Heart left ventricle (tissue), 16 donors: ENCODE results near the gene STAG1. TPM values are rescaled to one million over a fixed set of nuclear protein-coding genes. Genes with fewer than 3 reads are reported as not detected.
"Not testable (repeated sequence)": the region's sequence is repeated elsewhere in the genome, so short reads cannot be mapped to it uniquely, and the experiment has no call there.

Experiments
- ATAC-seq, 4 donors: fragments of 200-7000 bp; cut with Tn5 transposase; one replicate each; pipeline ENCODE4 v1.9.1; 2020 to 2022; ENCODE audit warnings: moderate library complexity in 4 of 4, mild to moderate bottlenecking in 3 of 4, moderate number of reproducible peaks in 1 of 4
- DNase-seq, 5 donors: peaks; one replicate each; pipeline ENCODE4 v3.0.0-alpha.2; 2020
- H3K27ac ChIP-seq, 12 donors: fragments of 200-600 bp; sonication (generic) in 4 of 12; one replicate each; pipeline versions ENCODE4 v1.5.0 to v1.8.0; 2016 to 2022; ENCODE audit warnings: mild to moderate bottlenecking in 2 of 12
- H3K27me3 ChIP-seq, 9 donors: fragments of 200-600 bp; sonication (generic) in 2 of 9; one replicate each; pipeline versions ENCODE4 v1.5.1 to v1.8.0; 2016 to 2022; ENCODE audit warnings: mild to moderate bottlenecking in 3 of 9
- H3K36me3 ChIP-seq, 9 donors: fragments of 200-600 bp; sonication (generic) in 2 of 9; one replicate each; pipeline versions ENCODE4 v1.5.0 to v1.8.0; 2018 to 2022; ENCODE audit warnings: mild to moderate bottlenecking in 2 of 9
- H3K4me1 ChIP-seq, 12 donors: fragments of 200-600 bp; sonication (generic) in 4 of 12; one replicate each; pipeline versions ENCODE4 v1.5.0 to v1.8.0; 2016 to 2022; ENCODE audit warnings: mild to moderate bottlenecking in 3 of 12
- H3K4me3 ChIP-seq, 12 donors: fragments of 200-600 bp; sonication (generic) in 4 of 12; one replicate each; pipeline versions ENCODE4 v1.5.0 to v1.8.0; 2017 to 2022; ENCODE audit warnings: mild to moderate bottlenecking in 9 of 12, moderate library complexity in 4 of 12
- H3K9me3 ChIP-seq, 12 donors: fragments of 200-600 bp; sonication (generic) in 4 of 12; one replicate each; pipeline versions ENCODE4 v1.5.0 to v1.8.0; 2016 to 2022; ENCODE audit warnings: mild to moderate bottlenecking in 1 of 12
- POLR2A ChIP-seq, 2 donors: fragments of 450-650 bp; IDR thresholded peaks; one replicate each; pipeline ENCODE4 v1.6.1; 2017; ENCODE audit warnings: antibody characterized with exemption in 2 of 2, mild to moderate bottlenecking in 2 of 2, moderate library complexity in 2 of 2
- WGBS, 4 donors: extraction: QIAGEN DNeasy Blood & Tissue Kit in 2 of 4; methylation state at CpG; one replicate each; pipeline versions ENCODE4 v1.1.5 to v1.1.7; 2013 to 2018; 5-methylcytosine and 5-hydroxymethylcytosine counted together
- intact Hi-C, 10 donors: fragments of 100-400 bp; cut with DNase I; formaldehyde crosslinking; loops; one replicate each; pipeline versions ENCODE4 v1.11.1 to v1.14.2; 2022
- polyA plus RNA-seq, 2 donors: library from polyadenylated mRNA; stranded (reverse); fragments of 200-250 nt; gene quantifications; one replicate each; pipeline ENCODE4 v1.2.3, GENCODE V29; 2013
- total RNA-seq, 9 donors: library from RNA; depleted of rRNA in 2 of 9; stranded (reverse); fragments of >200 nt in 2 of 9; fragmentation: NEBNext Ultra II Directional in 3 of 9; extraction: Animal tissue kit (Norgen Biotek cat#: 25700) in 3 of 9; gene quantifications; one replicate each; pipeline versions ENCODE4 v1.1.0 to v1.2.4, GENCODE V29; 2016 to 2023
- TF ChIP-seq, protein P1 (sequence below), 12 donors: fragments of 200-600 bp; sonication (generic) in 4 of 12; IDR thresholded peaks; one replicate each; pipeline versions ENCODE4 v1.5.0 to v1.8.0; 2018 to 2022; ENCODE audit warnings: antibody characterized with exemption in 12 of 12, mild to moderate bottlenecking in 5 of 12
- donor health status: ischemic (EF 13 %, LVEDD 7.1; RV severe dilation, severe dysfunction).
- donor health status: healthy with polysubstance abuse.
- donor health status: DM: no; HTN: yes; CAD: no.
- donor health status: DM: no; HTN: no; CAD: no.
- donor health status: ischemic (EF 25% LVEDD 6.9; RV normal size, moderate dysfunction).
- donor health status: ischemic (EF 25% LVEDD 5.7; RV mildly dilated, moderate dysfunction).
- donor health status: healthy.
- donor health status: DM: yes; HTN: yes; CAD: no.
- donor health status: ischemic (EF 35%, LVEDD 5.7; RV mildly dilated, moderate dysfunction).
- donor health status: nonischemic (EF 11% LVEDD 7.7; RV severe dilation, severe dysfunction).
- donor health status: DM: yes; HTN: yes; CAD: no.
- donor health status: PGD.
- donor health status: ischemic (EF 29% LVEDD 5.4; RV normal size, mild dysfunction).
- donor health status: nonischemic (EF 23%, LVEDD 6.1; RV moderate dilation, normal function).

STAG1 gene
- total and polyA plus RNA-seq, 11 donors = 7.2 to 23.4 (median 19.8) TPM

DNA sequence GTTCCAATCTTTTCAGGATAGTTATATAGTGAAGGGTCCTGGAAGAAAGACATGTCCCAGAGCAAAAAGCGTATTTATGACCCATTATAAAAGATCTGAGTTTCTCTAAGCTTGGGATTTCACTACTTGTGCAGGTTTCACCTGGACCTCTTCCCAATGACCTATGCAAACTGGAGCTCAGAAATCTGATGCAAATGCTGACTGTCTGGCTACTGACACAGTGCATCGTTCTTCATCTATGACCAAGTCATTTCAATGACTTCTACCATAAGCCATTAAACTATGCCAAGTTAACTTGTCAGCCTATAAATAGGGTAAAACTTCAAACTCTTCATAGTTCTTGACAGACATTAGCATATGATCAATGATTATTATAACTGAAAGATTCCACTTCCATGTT, 11.1 kb downstream of the STAG1 start:
- peaks cover 0 to 17% (median 2%) of the 10 kb centered on the region in 12 donors for H3K4me1 ChIP-seq
- H3K4me3 ChIP-seq = no peak overlapping the region
- H3K27ac ChIP-seq = no peak overlapping the region
- peaks cover 0 to 25% (median 8%) of the 10 kb centered on the region in 12 donors for H3K9me3 ChIP-seq
- TF ChIP-seq POLR2A (IDR thresholded peaks at IDR 0.05) = no peak
- TF ChIP-seq, protein P1, sequence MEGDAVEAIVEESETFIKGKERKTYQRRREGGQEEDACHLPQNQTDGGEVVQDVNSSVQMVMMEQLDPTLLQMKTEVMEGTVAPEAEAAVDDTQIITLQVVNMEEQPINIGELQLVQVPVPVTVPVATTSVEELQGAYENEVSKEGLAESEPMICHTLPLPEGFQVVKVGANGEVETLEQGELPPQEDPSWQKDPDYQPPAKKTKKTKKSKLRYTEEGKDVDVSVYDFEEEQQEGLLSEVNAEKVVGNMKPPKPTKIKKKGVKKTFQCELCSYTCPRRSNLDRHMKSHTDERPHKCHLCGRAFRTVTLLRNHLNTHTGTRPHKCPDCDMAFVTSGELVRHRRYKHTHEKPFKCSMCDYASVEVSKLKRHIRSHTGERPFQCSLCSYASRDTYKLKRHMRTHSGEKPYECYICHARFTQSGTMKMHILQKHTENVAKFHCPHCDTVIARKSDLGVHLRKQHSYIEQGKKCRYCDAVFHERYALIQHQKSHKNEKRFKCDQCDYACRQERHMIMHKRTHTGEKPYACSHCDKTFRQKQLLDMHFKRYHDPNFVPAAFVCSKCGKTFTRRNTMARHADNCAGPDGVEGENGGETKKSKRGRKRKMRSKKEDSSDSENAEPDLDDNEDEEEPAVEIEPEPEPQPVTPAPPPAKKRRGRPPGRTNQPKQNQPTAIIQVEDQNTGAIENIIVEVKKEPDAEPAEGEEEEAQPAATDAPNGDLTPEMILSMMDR (IDR thresholded peaks at IDR 0.05) = no peak
- DNase-seq (no peak), ATAC-seq (no peak)
- H3K36me3 ChIP-seq = peaks cover 0 to 9% (median 0%) of the 10 kb centered on the region in 9 donors
- no peaks in the 10 kb centered on the region for H3K27me3 ChIP-seq
- 76 to 85% (median 82%) methylated on average over 2 of the region's 2 CpGs for WGBS, 4 donors
- intact Hi-C loops = loop anchor here in 1 of 10 donors (10.0 kb wide), 1 partner anchor 186 kb away; no protein-coding TSS in a partner anchor

- intact Hi-C loops = loop anchor here in 1 of 10 donors (10.0 kb wide), 1 partner anchor 186 kb away; no protein-coding TSS in a partner anchor
- no peak for ATAC-seq
- TF ChIP-seq POLR2A (IDR thresholded peaks at IDR 0.05) = no peak
- TF ChIP-seq, protein P1 (IDR thresholded peaks at IDR 0.05) = no peak
Observed at GRCh38 chr3:136740351-136740958, 11.7 kb downstream of the STAG1 start.

GRCh38 chr3:136736950-136737349, 15.2 kb downstream of the STAG1 start:
- 92 to 94% (median 92%) methylated on average over 8 of the region's 8 CpGs for WGBS, 4 donors
- peaks cover 0 to 31% (median 14%) of the 10 kb centered on the region in 12 donors for H3K4me1 ChIP-seq
- not testable (repeated sequence) for H3K27ac ChIP-seq

More at GRCh38 chr3:136740351-136740958, 11.7 kb downstream of the STAG1 start:
- Histone ChIP-seq H3K27me3 (no peaks in the 10 kb centered on the region), H3K4me3 (no peak overlapping the region), H3K36me3 (peaks cover 0 to 9% (median 0%) of the 10 kb centered on the region in 9 donors), H3K4me1 (peaks cover 0 to 14% (median 2%) of the 10 kb centered on the region in 12 donors), H3K27ac (no peak overlapping the region), H3K9me3 (peaks cover 0 to 25% (median 8%) of the 10 kb centered on the region in 12 donors)
- 80 to 85% (median 82%) methylated on average over 7 of the region's 7 CpGs for WGBS, 4 donors
- no peak for DNase-seq

DNA sequence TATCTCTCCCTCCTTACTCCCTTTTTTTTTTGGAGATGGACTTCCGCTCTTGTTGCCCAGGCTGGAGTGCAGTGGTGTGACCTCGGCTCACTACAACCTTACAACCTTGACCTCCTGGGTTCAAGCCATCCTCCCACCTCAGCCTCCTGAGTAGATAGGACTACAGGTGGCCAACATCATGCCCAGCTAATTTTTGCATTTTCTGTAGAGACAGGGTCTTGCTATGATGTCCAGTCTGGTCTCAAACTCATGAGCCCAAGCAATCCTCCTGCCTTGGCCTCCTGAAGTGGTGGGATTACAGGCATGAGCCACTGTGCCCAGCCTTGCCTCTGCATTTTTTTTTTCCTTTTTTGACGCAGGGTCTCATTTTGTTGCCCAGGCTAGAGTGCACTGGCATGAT, 17.1 kb downstream of the STAG1 start:
- Histone ChIP-seq H3K4me1 (peaks cover 0 to 39% (median 25%) of the 10 kb centered on the region in 12 donors), H3K4me3 (no peak overlapping the region), H3K27me3 (no peaks in the 10 kb centered on the region), H3K27ac (no peak overlapping the region), H3K9me3 (no peaks in the 10 kb centered on the region), H3K36me3 (peaks cover 0 to 5% (median 0%) of the 10 kb centered on the region in 9 donors)
- 89 to 96% (median 91%) methylated on average over 3 of the region's 3 CpGs for WGBS, 4 donors
- ATAC-seq (no peak), DNase-seq (no peak)
- TF ChIP-seq, protein P1 (IDR thresholded peaks at IDR 0.05) = no peak
- TF ChIP-seq POLR2A (IDR thresholded peaks at IDR 0.05) = no peak
- intact Hi-C loops = no loop called here

More at GRCh38 chr3:136736950-136737349, 15.2 kb downstream of the STAG1 start:
- H3K4me3 ChIP-seq, intact Hi-C loops, ATAC-seq, H3K36me3 ChIP-seq, H3K27me3 ChIP-seq, DNase-seq, H3K9me3 ChIP-seq: not testable (repeated sequence)
